ENCODE measurements around the gene RNF167.

Gene RNF167

GRCh38 chr17:4939796-4940554, at the start of gene RNF167, which contains the start of gene SLC25A11:
Gene RNF167 (plus strand): TSS chr17:4940268. CDS start chr17:4940910, 642 bp downstream.
Gene SLC25A11 (minus strand): TSS chr17:4940046. CDS start chr17:4939910, 136 bp downstream.
- DNase-seq: peak; percentile 99

GRCh38 chr17:4891411-4892410, 48.4 kb upstream of the RNF167 start:
- no peak for DNase-seq

GRCh38 chr17:4892499-4893221, 47.4 kb upstream of the RNF167 start:
- DNase-seq: no peak

DNA sequence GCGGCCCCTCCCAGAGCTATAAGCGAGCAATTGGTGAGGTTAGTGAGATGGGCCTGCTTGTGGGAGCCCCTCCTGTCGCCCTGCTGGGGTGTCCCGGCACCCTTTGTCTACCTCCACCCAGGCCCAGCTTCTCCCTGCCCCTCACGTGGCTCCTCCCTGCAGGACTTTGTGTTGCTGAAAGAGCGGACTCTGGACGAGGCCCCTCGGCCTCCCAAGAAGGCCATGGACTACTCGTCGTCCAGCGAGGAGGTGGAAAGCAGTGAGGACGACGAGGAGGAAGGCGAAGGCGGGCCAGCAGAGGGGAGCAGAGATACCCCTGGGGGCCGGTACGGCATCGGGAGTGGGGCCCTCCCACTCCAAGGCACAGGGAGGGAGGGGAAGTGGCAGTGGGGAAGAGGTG, 46.8 kb upstream of the RNF167 start:
- DNase-seq: no peak

GRCh38 chr17:4893721-4894560, 46.1 kb upstream of the RNF167 start:
- DNase-seq: peak in 1 of 2 experiments; percentile 16

DNA sequence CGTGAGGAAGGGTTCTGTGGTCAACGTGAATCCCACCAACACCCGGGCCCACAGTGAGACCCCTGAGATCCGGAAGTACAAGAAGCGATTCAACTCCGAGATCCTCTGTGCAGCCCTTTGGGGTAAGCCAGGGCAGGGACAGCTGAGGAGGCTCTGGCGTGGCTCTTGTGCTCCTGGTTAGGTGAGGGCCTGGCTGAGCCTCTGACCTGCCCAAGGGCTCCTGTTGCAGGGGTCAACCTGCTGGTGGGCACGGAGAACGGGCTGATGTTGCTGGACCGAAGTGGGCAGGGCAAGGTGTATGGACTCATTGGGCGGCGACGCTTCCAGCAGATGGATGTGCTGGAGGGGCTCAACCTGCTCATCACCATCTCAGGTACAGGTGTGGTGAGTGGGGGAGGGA, 44.9 kb upstream of the RNF167 start:
- DNase-seq: no peak

GRCh38 chr17:4895657-4896331, 44.3 kb upstream of the RNF167 start:
- DNase-seq: peak in 1 of 2 experiments; percentile 7

GRCh38 chr17:4896332-4897197, 43.5 kb upstream of the RNF167 start:
- no peak for DNase-seq

- no peak for DNase-seq
Observed at GRCh38 chr17:4897198-4897687, 42.8 kb upstream of the RNF167 start.

GRCh38 chr17:4897785-4898184, 42.3 kb upstream of the RNF167 start:
- DNase-seq: no peak

GRCh38 chr17:4898351-4898750, 41.7 kb upstream of the RNF167 start:
- no peak for DNase-seq

GRCh38 chr17:4898927-4899326, 41.1 kb upstream of the RNF167 start:
- DNase-seq: no peak

DNA sequence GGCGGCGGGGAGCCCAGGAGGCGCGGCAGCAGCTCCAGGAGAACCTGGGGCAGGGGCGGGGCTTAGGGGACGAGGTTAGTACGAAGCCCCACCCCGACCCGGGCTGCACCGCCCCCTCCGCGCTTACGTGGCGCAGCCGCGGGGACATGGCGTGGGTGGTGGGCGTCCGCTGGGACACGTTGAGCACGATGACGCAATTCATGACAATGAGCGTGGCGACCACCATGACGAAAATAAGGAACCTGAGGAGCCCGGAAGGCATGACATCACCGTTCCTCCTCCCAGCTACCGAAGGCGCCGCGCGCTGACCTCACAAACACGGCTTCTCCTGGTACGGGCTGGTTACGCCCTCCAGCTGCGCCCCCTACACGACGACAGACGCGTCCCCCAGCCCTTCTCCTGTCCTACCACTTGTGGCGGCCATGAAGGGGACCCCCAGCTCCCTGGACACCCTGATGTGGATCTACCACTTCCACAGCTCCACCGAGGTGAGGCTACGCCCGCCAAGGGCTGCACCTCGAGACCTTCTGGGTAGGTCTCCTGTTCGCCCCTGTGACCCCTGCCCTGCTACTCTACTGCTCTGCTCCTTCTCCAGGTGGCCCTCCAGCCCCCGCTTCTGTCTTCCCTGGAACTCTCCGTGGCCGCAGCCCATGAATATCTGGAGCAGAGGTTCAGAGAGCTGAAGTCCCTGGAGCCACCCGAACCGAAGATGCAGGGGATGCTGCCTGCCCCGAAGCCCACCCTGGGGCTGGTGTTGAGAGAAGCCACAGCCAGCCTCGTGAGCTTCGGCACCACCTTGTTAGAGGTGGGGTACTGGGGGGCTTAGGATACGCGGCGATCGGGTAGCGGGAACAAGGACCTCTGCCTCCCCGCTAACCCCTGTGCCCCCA, 40.5 kb upstream of the RNF167 start, which contains the start of gene C17orf107:
Gene C17orf107 (plus strand): TSS at position 196 of the 890 bp plus-strand sequence. CDS start 227 bp downstream, at position 423.
- no peak for DNase-seq

DNA sequence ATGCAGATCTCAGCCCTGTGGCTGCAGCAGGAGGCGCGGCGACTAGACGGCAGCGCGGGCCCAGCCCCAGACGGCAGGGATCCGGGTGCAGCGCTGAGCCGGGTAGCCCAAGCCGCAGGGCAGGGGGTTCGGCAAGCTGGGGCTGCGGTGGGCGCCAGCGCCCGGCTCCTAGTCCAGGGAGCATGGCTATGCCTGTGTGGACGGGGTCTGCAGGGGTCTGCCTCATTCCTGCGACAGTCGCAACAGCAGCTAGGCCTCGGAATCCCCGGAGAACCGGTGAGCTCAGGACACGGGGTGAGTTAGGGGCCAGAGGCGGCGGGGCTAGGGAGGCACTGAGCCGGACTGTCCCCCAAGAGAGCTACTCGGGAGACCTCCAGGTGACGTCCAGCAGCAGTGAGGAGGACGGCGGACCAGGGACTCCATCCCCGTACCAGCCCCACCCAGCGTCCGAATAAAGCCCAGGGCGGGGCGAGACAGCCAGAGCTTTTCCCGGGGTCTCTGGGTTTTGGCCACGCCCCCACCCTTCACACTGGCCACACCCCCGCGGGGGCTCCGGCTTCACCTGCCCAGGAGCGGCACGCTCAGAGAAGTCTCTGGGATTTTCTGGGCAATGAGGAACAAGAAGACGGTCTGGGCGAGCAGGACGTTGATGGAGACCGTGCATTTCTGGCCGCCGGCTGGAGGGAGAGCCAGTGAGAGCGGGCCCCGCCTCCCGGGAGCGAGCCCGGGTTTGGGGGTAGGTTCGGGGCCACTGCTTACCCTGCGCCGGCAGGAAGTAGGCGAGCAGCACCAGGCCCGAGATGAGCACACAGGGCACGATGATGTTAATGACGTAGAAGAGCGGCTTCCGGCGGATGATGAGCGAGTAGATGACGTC, 39.6 kb upstream of the RNF167 start:
- no peak for DNase-seq

DNA sequence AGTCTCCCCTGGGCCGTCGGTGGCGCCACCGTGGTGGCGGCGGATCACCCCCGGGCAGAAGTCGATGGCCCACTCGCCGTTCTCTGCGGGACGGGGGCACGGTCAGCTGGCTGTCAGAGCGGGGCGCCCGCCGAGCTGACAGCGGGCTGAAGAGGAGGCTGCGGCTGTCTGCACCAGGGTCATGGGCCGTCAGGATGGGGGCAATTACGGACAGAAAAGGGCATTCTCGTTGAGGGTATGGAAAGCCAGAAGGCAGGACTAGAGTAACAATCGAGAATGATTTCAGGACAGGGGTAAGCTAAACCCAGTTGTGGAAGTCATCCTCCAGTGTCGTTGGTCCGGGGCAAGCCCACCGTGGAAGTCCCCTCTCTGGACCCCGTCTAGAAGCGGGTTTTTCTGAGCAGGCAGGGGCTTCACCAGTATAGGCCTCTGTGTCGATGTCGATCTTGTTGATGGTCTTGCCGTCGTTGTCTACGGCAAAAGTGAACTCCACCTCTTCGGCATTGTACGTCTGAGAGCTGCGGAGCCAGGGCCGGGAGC, 38.9 kb upstream of the RNF167 start:
- no peak for DNase-seq

GRCh38 chr17:4901648-4902344, 38.3 kb upstream of the RNF167 start:
- no peak for DNase-seq

- no peak for DNase-seq
Observed at GRCh38 chr17:4902540-4902939, 37.5 kb upstream of the RNF167 start.
